Fibroblast of lung (primary cell): Measurements from ENCODE around the gene IL36A.

Source experiments
- EZH2 ChIP-seq: IDR thresholded peaks from 2 replicates; pipeline ENCODE4 v1.5.1; 2012; ENCODE audit warnings: low read length, control low read depth, mild to moderate bottlenecking; ENCODE audit errors: missing control alignments
- TF ChIP-seq, protein P1 (sequence below), 2 donors: IDR thresholded peaks in 1 of 2; conservative IDR thresholded peaks in 1 of 2; 1 replicate in 1 of 2; 2 replicates in 1 of 2; pipeline ENCODE4 v1.5.1; 2011 to 2012; ENCODE audit warnings: low read length in 2 of 2, control low read depth in 1 of 2, inconsistent platforms in 1 of 2, low read depth in 1 of 2, mild to moderate bottlenecking in 1 of 2

GRCh38 chr2:112995346-112995920 lies 9.8 kb upstream of the IL36A start:
- TF ChIP-seq EZH2, result no peak
- TF ChIP-seq, protein P1, sequence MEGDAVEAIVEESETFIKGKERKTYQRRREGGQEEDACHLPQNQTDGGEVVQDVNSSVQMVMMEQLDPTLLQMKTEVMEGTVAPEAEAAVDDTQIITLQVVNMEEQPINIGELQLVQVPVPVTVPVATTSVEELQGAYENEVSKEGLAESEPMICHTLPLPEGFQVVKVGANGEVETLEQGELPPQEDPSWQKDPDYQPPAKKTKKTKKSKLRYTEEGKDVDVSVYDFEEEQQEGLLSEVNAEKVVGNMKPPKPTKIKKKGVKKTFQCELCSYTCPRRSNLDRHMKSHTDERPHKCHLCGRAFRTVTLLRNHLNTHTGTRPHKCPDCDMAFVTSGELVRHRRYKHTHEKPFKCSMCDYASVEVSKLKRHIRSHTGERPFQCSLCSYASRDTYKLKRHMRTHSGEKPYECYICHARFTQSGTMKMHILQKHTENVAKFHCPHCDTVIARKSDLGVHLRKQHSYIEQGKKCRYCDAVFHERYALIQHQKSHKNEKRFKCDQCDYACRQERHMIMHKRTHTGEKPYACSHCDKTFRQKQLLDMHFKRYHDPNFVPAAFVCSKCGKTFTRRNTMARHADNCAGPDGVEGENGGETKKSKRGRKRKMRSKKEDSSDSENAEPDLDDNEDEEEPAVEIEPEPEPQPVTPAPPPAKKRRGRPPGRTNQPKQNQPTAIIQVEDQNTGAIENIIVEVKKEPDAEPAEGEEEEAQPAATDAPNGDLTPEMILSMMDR (conservative IDR thresholded peaks at IDR 0.05 in 1 of 2, IDR thresholded peaks at IDR 0.05 in 1 of 2; ENCODE audit: low read depth in 1 of 2, low read length in 2 of 2), result no peak
